B cell (primary cell): ENCODE measurements around the gene OSTF1.

Experiments used
- CTCF ChIP-seq: fragments of 200-600 bp; IDR thresholded peaks from one replicate; pipeline ENCODE4 v1.8.0; 2022; ENCODE audit warnings: antibody characterized with exemption, mild to moderate bottlenecking
- EZH2 ChIP-seq: IDR thresholded peaks from 2 replicates; pipeline ENCODE4 v1.6.1; 2012; ENCODE audit warnings: borderline replicate concordance, low read depth, mild to moderate bottlenecking, moderate library complexity, low read length; ENCODE audit not compliant: insufficient read depth, poor library complexity, severe bottlenecking

- TF ChIP-seq CTCF (no peak), EZH2 (no peak)
Observed at GRCh38 chr9:75121914-75122558, 33.7 kb downstream of the OSTF1 start.
